GM23248 (cell line): ENCODE measurements around the gene UBASH3B. TPM values are rescaled to one million over a fixed set of nuclear protein-coding genes. Genes with fewer than 3 reads are reported as not detected.

Experiments
- DNase-seq: peaks from one replicate; pipeline ENCODE4 v3.0.0-alpha.2; 2015
- H2AFZ ChIP-seq: fragments of 200-600 bp; sonication (generic); 2 replicates; pipeline ENCODE4 v1.6.1; 2016; ENCODE audit warnings: antibody characterized with exemption
- H3F3A ChIP-seq: fragments of 200-600 bp; sonication (generic); 2 replicates; pipeline ENCODE4 v1.6.1; 2016; ENCODE audit warnings: mild to moderate bottlenecking, antibody characterized with exemption, mixed run types; ENCODE audit not compliant: insufficient read depth
- H3K27ac ChIP-seq: fragments of 200-600 bp; sonication (generic); 2 replicates; pipeline ENCODE4 v1.5.1; 2016; ENCODE audit warnings: mild to moderate bottlenecking
- H3K27me3 ChIP-seq: fragments of 200-600 bp; sonication (generic); replicated peaks from 2 replicates; pipeline ENCODE4 v1.6.1; 2016; ENCODE audit warnings: mild to moderate bottlenecking; ENCODE audit not compliant: insufficient read depth
- H3K36me3 ChIP-seq: fragments of 200-600 bp; sonication (generic); 2 replicates; pipeline ENCODE4 v1.6.1; 2016; ENCODE audit warnings: low read depth, mild to moderate bottlenecking
- H3K4me1 ChIP-seq: fragments of 200-600 bp; sonication (generic); 2 replicates; pipeline ENCODE4 v1.6.1; 2016; ENCODE audit warnings: mild to moderate bottlenecking; ENCODE audit not compliant: insufficient read depth
- H3K4me2 ChIP-seq: fragments of 200-600 bp; sonication (generic); one replicate; pipeline ENCODE4 v1.6.1; 2016; ENCODE audit warnings: mild to moderate bottlenecking; ENCODE audit not compliant: unreplicated experiment
- H3K4me3 ChIP-seq: fragments of 200-600 bp; sonication (generic); 2 replicates; pipeline ENCODE4 v1.5.1; 2016; ENCODE audit warnings: mild to moderate bottlenecking
- H3K79me2 ChIP-seq: fragments of 200-600 bp; sonication (generic); 2 replicates; pipeline ENCODE4 v1.6.1; 2016; ENCODE audit warnings: mild to moderate bottlenecking; ENCODE audit not compliant: insufficient read depth
- H3K9ac ChIP-seq: fragments of 200-600 bp; sonication (generic); 2 replicates; pipeline ENCODE4 v1.6.1; 2016; ENCODE audit warnings: mild to moderate bottlenecking
- H3K9me2 ChIP-seq: fragments of 200-600 bp; sonication (generic); 2 replicates; pipeline ENCODE4 v1.6.1; 2016; ENCODE audit warnings: mixed run types, mild to moderate bottlenecking, moderate library complexity; ENCODE audit not compliant: insufficient read depth
- H3K9me3 ChIP-seq: fragments of 200-600 bp; sonication (generic); one replicate; pipeline ENCODE4 v1.6.1; 2017; ENCODE audit warnings: low read depth
- H4K20me1 ChIP-seq: fragments of 200-600 bp; sonication (generic); 2 replicates; pipeline ENCODE4 v1.6.0; 2016; ENCODE audit not compliant: insufficient read depth
- EZH2 ChIP-seq: fragments of 200-600 bp; sonication (generic); IDR thresholded peaks from 2 replicates; pipeline ENCODE4 v1.6.1; 2018; ENCODE audit warnings: antibody characterized with exemption, mild to moderate bottlenecking; ENCODE audit not compliant: insufficient read depth, poor library complexity, severe bottlenecking
- EZH2phosphoT487 ChIP-seq: fragments of 200-600 bp; sonication (generic); IDR thresholded peaks from 2 replicates; pipeline ENCODE4 v1.6.1; 2018; ENCODE audit warnings: antibody characterized with exemption, moderate library complexity, mild to moderate bottlenecking, low read depth; ENCODE audit not compliant: insufficient read depth
- WGBS, 2 experiments: methylation state at CpG; one replicate each; pipeline ENCODE4 v1.1.6; 2015 to 2017; ENCODE audit warnings: low lambda C conversion rate in 2 of 2, low coverage in 1 of 2; ENCODE audit errors: missing lambda C conversion rate in 2 of 2; 5-methylcytosine and 5-hydroxymethylcytosine counted together
- in situ Hi-C: fragments of 300-500 bp; cut with MboI; formaldehyde crosslinking; loops from 2 replicates; pipeline ENCODE4 v1.15.0; 2020
- polyA plus RNA-seq: library from polyadenylated mRNA; unstranded; fragments of >200 nt; fragmentation: Nextera tagmentation; extraction: Ambion mirVana; gene quantifications from 2 replicates; pipeline ENCODE4 v1.2.1, GENCODE V29; 2016
- total RNA-seq: library from RNA; depleted of rRNA; stranded (reverse); fragments of >200 nt; shearing (Covaris generic); gene quantifications from 2 replicates; pipeline ENCODE4 v1.2.3, GENCODE V29; 2014

The UBASH3B gene
- total and polyA plus RNA-seq, 2 experiments from 2014 or later = 15.5 to 19.7 TPM

DNA sequence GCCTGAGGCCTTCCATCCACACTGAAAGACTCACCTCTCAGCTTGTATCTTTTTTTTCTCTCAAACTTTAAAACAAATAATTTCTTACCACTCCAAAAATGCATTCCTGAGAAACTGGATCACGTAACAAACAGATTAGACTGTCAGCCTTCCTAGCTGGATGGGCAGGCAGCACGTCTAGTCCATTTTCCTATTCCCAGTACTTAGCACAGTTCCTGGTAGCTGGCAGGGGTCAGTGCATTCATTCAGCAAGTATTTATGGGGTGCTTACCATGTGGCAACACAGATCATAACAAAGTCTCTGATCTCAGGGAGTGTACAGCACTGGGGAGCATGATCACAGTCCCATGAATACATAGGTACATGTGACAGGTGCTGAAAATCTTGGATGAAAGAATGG lies 89.6 kb downstream of the UBASH3B start:
- TF ChIP-seq EZH2phosphoT487 (no peak), EZH2 (no peak)
- H3K4me3 ChIP-seq = no peak overlapping the region
- H3K36me3 ChIP-seq = no peaks in the 10 kb centered on the region
- no peaks in the 10 kb centered on the region for H3K27me3 ChIP-seq
- no peaks in the 10 kb centered on the region for H4K20me1 ChIP-seq
- H3K79me2 ChIP-seq = peaks cover 51% of the 10 kb centered on the region
- DNase-seq = no peak
- peaks cover 22% of the 10 kb centered on the region for H3F3A ChIP-seq
- H3K9me3 ChIP-seq = no peaks in the 10 kb centered on the region
- H3K9me2 ChIP-seq = no peaks in the 10 kb centered on the region
- H3K27ac ChIP-seq = no peak overlapping the region
- H3K4me2 ChIP-seq = no peak overlapping the region
- H3K9ac ChIP-seq = no peak overlapping the region
- H2AFZ ChIP-seq = no peak overlapping the region
- peaks cover 17% of the 10 kb centered on the region for H3K4me1 ChIP-seq
- WGBS, 2 experiments = 82 to 95% methylated on average over 2 of the region's 2 CpGs
- in situ Hi-C loops = no loop called here

DNA sequence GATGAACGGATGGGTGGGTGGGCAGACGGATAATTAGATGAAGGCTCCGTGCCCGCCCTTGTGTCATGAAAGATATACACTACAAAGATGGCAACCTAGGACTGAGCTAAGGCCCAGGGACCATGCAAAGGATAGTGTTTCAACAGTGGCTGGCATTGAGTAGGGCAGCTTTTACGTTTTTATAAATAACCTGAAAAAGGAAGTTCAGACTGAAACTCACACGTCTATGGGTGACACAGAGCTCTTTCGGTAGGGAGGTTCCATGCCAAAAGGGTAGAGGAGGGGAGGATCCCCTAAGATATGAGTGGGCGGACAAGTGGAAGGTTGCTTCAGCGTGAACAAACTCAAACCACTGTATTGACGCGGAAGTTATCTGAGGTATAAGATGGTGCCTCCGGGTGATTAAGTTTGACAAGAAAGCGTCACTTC lies 90.5 kb downstream of the UBASH3B start:
- WGBS, 2 experiments = 86 to 88% methylated on average over 13 of the region's 13 CpGs
- DNase-seq = no peak
- no peaks in the 10 kb centered on the region for H4K20me1 ChIP-seq
- no peak overlapping the region for H3K27ac ChIP-seq
- H3K4me1 ChIP-seq = peaks cover 17% of the 10 kb centered on the region
- no peaks in the 10 kb centered on the region for H3K9me3 ChIP-seq
- H3K36me3 ChIP-seq = no peaks in the 10 kb centered on the region
- peaks cover 22% of the 10 kb centered on the region for H3F3A ChIP-seq
- in situ Hi-C loops = no loop called here
- H3K27me3 ChIP-seq = no peaks in the 10 kb centered on the region
- H2AFZ ChIP-seq = no peak overlapping the region
- no peak overlapping the region for H3K4me3 ChIP-seq
- peaks cover 54% of the 10 kb centered on the region for H3K79me2 ChIP-seq
- H3K9me2 ChIP-seq = no peaks in the 10 kb centered on the region
- no peak overlapping the region for H3K9ac ChIP-seq
- no peak for TF ChIP-seq EZH2phosphoT487
- TF ChIP-seq EZH2 = no peak
- H3K4me2 ChIP-seq = no peak overlapping the region

DNA sequence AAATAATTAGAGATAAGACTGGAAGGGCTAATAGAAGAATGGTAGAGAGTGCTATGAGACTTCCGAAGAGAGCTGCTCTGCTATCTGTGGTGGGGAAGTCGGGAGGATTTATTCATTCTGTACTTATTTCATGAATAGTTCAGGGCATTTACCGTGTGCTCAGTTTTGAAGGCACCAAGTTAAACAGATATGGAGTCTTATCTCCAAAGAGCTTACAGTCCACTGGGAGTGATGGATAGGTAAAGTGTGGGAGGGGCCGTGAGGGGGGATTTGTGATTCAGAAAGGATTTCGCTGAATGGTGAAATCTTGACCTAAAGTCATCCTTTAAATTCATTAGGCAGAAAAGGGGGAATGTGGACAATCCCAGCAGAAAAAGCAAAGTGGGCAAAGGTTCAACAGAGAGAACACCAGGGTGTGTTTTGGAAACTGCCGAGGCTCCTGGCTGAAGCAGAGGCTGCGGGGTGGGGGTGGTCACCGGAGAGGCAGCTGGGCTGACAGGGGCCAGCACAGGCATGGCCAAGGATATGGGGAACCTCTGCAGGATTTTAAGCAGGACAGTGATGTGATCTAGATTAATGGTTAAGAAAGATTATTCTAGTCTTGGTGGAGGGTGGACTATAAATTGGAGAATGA lies 91.2 kb downstream of the UBASH3B start:
- H3K4me2 ChIP-seq = no peak overlapping the region
- no peaks in the 10 kb centered on the region for H3K36me3 ChIP-seq
- in situ Hi-C loops = no loop called here
- no peak for TF ChIP-seq EZH2phosphoT487
- TF ChIP-seq EZH2 = no peak
- peaks cover 23% of the 10 kb centered on the region for H3K4me1 ChIP-seq
- no peaks in the 10 kb centered on the region for H3K9me3 ChIP-seq
- 76 to 79% methylated on average over 8 of the region's 8 CpGs for WGBS, 2 experiments
- H3K27ac ChIP-seq = no peak overlapping the region
- no peaks in the 10 kb centered on the region for H3K9me2 ChIP-seq
- H4K20me1 ChIP-seq = no peaks in the 10 kb centered on the region
- peaks cover 22% of the 10 kb centered on the region for H3F3A ChIP-seq
- DNase-seq = no peak
- H3K79me2 ChIP-seq = peaks cover 47% of the 10 kb centered on the region
- no peaks in the 10 kb centered on the region for H3K27me3 ChIP-seq
- H3K9ac ChIP-seq = no peak overlapping the region
- no peak overlapping the region for H3K4me3 ChIP-seq
- H2AFZ ChIP-seq = no peak overlapping the region

DNA sequence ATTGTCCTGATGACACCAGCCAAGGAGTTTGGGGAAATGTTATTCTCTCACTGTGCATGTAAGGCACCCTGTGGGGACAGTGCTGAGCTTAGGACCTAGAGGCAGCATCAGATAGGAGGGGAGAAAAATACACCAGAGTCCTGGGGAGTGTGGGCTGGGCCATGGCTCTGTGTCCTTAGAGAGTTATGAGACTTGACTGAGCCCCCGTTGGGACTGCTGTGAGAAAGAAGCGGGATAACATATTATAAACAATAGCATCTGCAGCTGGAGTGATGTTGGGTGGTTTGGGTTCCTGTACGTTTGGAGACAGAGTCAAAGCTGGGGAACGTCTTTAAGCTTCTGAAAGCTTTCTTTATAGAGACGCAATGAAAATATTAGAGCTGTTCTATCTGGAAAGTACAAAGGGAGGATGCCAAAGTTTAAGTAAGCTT lies 91.8 kb downstream of the UBASH3B start:
- no peaks in the 10 kb centered on the region for H3K36me3 ChIP-seq
- no peaks in the 10 kb centered on the region for H3K27me3 ChIP-seq
- 50 to 60% methylated on average over 5 of the region's 5 CpGs for WGBS, 2 experiments
- H3K9me3 ChIP-seq = no peaks in the 10 kb centered on the region
- peaks cover 29% of the 10 kb centered on the region for H3K4me1 ChIP-seq
- H3K4me3 ChIP-seq = no peak overlapping the region
- H3K9me2 ChIP-seq = no peaks in the 10 kb centered on the region
- in situ Hi-C loops = no loop called here
- H3K9ac ChIP-seq = no peak overlapping the region
- no peak for TF ChIP-seq EZH2phosphoT487
- TF ChIP-seq EZH2 = no peak
- H3K4me2 ChIP-seq = no peak overlapping the region
- DNase-seq = no peak
- H2AFZ ChIP-seq = no peak overlapping the region
- peaks cover 45% of the 10 kb centered on the region for H3K79me2 ChIP-seq
- peaks cover 22% of the 10 kb centered on the region for H3F3A ChIP-seq
- no peaks in the 10 kb centered on the region for H4K20me1 ChIP-seq
- H3K27ac ChIP-seq = no peak overlapping the region
